ENCODE results near the gene C12orf42.

Gene C12orf42

GRCh38 chr12:103369929-103370328, 125.8 kb downstream of the C12orf42 start:
- Histone ChIP-seq H3K4me3 (ENCODE audit: low read depth, low read length) (no peak overlapping the region), H3K36me3 (ENCODE audit: control insufficient read depth, insufficient read depth, low read length) (no peaks in the 10 kb centered on the region), H3K9me3 (ENCODE audit: control insufficient read depth, insufficient read depth, low read length) (no peaks in the 10 kb centered on the region), H3K4me1 (ENCODE audit: control insufficient read depth, insufficient read depth, low read length) (no peaks in the 10 kb centered on the region), H3K9ac (ENCODE audit: low read depth, low read length) (no peak overlapping the region), H3K27me3 (ENCODE audit: control insufficient read depth, insufficient read depth, low read length) (no peaks in the 10 kb centered on the region)

GRCh38 chr12:103368167-103368566, 127.6 kb downstream of the C12orf42 start:
- H3K36me3 ChIP-seq (ENCODE audit: control insufficient read depth, insufficient read depth, low read length): no peaks in the 10 kb centered on the region
- no peaks in the 10 kb centered on the region for H3K27me3 ChIP-seq (ENCODE audit: control insufficient read depth, insufficient read depth, low read length)
- no peaks in the 10 kb centered on the region for H3K4me1 ChIP-seq (ENCODE audit: control insufficient read depth, insufficient read depth, low read length)
- H3K9ac ChIP-seq (ENCODE audit: low read depth, low read length): no peak overlapping the region
- no peaks in the 10 kb centered on the region for H3K9me3 ChIP-seq (ENCODE audit: control insufficient read depth, insufficient read depth, low read length)
- H3K4me3 ChIP-seq (ENCODE audit: low read depth, low read length): no peak overlapping the region

GRCh38 chr12:103354403-103354802, 141.4 kb downstream of the C12orf42 start:
- Histone ChIP-seq H3K27me3 (ENCODE audit: control insufficient read depth, insufficient read depth, low read length) (no peaks in the 10 kb centered on the region), H3K36me3 (ENCODE audit: control insufficient read depth, insufficient read depth, low read length) (no peaks in the 10 kb centered on the region), H3K9me3 (ENCODE audit: control insufficient read depth, insufficient read depth, low read length) (no peaks in the 10 kb centered on the region), H3K9ac (ENCODE audit: low read depth, low read length) (no peak overlapping the region), H3K4me1 (ENCODE audit: control insufficient read depth, insufficient read depth, low read length) (no peaks in the 10 kb centered on the region), H3K4me3 (ENCODE audit: low read depth, low read length) (no peak overlapping the region)

GRCh38 chr12:103353913-103354312, 141.9 kb downstream of the C12orf42 start:
- Histone ChIP-seq H3K4me3 (ENCODE audit: low read depth, low read length) (no peak overlapping the region), H3K36me3 (ENCODE audit: control insufficient read depth, insufficient read depth, low read length) (no peaks in the 10 kb centered on the region), H3K9me3 (ENCODE audit: control insufficient read depth, insufficient read depth, low read length) (no peaks in the 10 kb centered on the region), H3K4me1 (ENCODE audit: control insufficient read depth, insufficient read depth, low read length) (no peaks in the 10 kb centered on the region), H3K27me3 (ENCODE audit: control insufficient read depth, insufficient read depth, low read length) (no peaks in the 10 kb centered on the region), H3K9ac (ENCODE audit: low read depth, low read length) (no peak overlapping the region)

GRCh38 chr12:103350116-103350515, 145.7 kb downstream of the C12orf42 start:
- Histone ChIP-seq H3K4me1 (ENCODE audit: control insufficient read depth, insufficient read depth, low read length) (no peaks in the 10 kb centered on the region), H3K27me3 (ENCODE audit: control insufficient read depth, insufficient read depth, low read length) (no peaks in the 10 kb centered on the region), H3K4me3 (ENCODE audit: low read depth, low read length) (no peak overlapping the region), H3K9ac (ENCODE audit: low read depth, low read length) (no peak overlapping the region), H3K9me3 (ENCODE audit: control insufficient read depth, insufficient read depth, low read length) (no peaks in the 10 kb centered on the region), H3K36me3 (ENCODE audit: control insufficient read depth, insufficient read depth, low read length) (no peaks in the 10 kb centered on the region)

DNA sequence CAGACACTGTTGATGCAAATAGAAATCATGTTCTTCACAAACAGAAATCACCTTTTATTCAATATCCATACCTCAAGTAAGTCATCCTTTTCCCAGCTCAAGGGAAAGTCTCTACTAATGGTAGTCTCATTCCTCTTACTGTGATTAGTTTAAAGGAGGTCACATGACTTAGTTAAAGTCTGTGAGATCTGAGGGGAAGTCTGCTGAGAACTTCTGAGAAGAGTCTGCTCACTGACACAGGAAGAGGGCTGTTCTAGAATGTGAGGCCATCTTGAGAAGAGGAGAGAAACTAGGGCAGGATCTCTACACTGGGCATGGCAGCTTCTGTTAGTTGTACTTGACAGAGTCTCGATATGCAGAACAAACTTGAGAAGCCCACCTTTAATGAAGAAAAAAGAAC, 146.8 kb downstream of the C12orf42 start:
- H3K4me1 ChIP-seq (ENCODE audit: control insufficient read depth, insufficient read depth, low read length): no peaks in the 10 kb centered on the region
- no peaks in the 10 kb centered on the region for H3K9me3 ChIP-seq (ENCODE audit: control insufficient read depth, insufficient read depth, low read length)
- H3K36me3 ChIP-seq (ENCODE audit: control insufficient read depth, insufficient read depth, low read length): no peaks in the 10 kb centered on the region
- H3K9ac ChIP-seq (ENCODE audit: low read depth, low read length): no peak overlapping the region
- no peak overlapping the region for H3K4me3 ChIP-seq (ENCODE audit: low read depth, low read length)
- H3K27me3 ChIP-seq (ENCODE audit: control insufficient read depth, insufficient read depth, low read length): no peaks in the 10 kb centered on the region

DNA sequence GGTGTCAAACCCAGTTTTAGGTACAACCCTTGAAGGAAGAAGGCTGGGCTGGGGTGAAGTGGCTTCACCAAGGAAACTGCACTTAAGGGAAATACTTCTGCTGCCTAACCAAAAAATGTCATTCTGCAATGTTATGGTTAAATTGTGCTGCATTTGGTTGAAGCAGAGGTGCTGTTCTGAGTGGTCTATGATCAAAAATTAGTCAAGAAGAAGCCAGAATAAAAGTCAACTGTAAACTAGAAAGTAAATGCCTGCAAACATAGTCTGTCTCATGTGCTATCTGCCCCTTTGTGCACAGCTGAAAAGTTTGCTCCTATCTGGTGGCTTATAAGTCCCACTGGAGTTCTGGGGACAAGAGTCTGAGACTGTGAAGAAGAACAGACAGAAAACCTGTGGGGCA, 158.8 kb downstream of the C12orf42 start:
- Histone ChIP-seq H3K36me3 (ENCODE audit: control insufficient read depth, insufficient read depth, low read length) (no peaks in the 10 kb centered on the region), H3K27me3 (ENCODE audit: control insufficient read depth, insufficient read depth, low read length) (no peaks in the 10 kb centered on the region), H3K4me3 (ENCODE audit: low read depth, low read length) (no peak overlapping the region), H3K4me1 (ENCODE audit: control insufficient read depth, insufficient read depth, low read length) (no peaks in the 10 kb centered on the region), H3K9me3 (ENCODE audit: control insufficient read depth, insufficient read depth, low read length) (no peaks in the 10 kb centered on the region), H3K9ac (ENCODE audit: low read depth, low read length) (no peak overlapping the region)

DNA sequence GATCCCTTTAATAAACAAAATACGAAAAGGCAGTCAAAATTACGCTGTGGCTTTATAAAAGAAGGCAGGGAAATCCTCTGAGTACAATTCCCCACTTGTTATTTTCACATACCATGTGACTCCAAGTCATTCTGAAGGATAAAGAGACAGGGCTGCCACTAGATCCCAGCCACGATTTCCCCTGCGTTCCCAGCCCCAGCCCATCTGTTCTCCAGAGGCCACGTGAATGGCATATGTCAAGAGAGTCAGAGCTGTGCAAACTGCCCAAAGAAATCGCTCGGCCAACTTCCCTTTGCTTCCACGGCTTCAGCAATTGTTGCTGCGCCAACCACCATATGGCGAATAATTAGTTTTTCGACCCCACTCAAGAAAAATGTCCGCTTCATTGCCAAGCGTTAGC, 161.3 kb downstream of the C12orf42 start:
- Histone ChIP-seq H3K4me3 (ENCODE audit: low read depth, low read length) (no peak overlapping the region), H3K27me3 (ENCODE audit: control insufficient read depth, insufficient read depth, low read length) (no peaks in the 10 kb centered on the region), H3K9ac (ENCODE audit: low read depth, low read length) (no peak overlapping the region), H3K36me3 (ENCODE audit: control insufficient read depth, insufficient read depth, low read length) (no peaks in the 10 kb centered on the region), H3K4me1 (ENCODE audit: control insufficient read depth, insufficient read depth, low read length) (no peaks in the 10 kb centered on the region), H3K9me3 (ENCODE audit: control insufficient read depth, insufficient read depth, low read length) (no peaks in the 10 kb centered on the region)

GRCh38 chr12:103333676-103334075, 162.1 kb downstream of the C12orf42 start:
- H3K4me3 ChIP-seq (ENCODE audit: low read depth, low read length): no peak overlapping the region
- H3K9ac ChIP-seq (ENCODE audit: low read depth, low read length): no peak overlapping the region
- H3K27me3 ChIP-seq (ENCODE audit: control insufficient read depth, insufficient read depth, low read length): no peaks in the 10 kb centered on the region
- no peaks in the 10 kb centered on the region for H3K36me3 ChIP-seq (ENCODE audit: control insufficient read depth, insufficient read depth, low read length)
- no peaks in the 10 kb centered on the region for H3K9me3 ChIP-seq (ENCODE audit: control insufficient read depth, insufficient read depth, low read length)
- H3K4me1 ChIP-seq (ENCODE audit: control insufficient read depth, insufficient read depth, low read length): no peaks in the 10 kb centered on the region

- H3K9ac ChIP-seq (ENCODE audit: low read depth, low read length): no peak overlapping the region
Observed at GRCh38 chr12:103331643-103332042, 164.1 kb downstream of the C12orf42 start.

DNA sequence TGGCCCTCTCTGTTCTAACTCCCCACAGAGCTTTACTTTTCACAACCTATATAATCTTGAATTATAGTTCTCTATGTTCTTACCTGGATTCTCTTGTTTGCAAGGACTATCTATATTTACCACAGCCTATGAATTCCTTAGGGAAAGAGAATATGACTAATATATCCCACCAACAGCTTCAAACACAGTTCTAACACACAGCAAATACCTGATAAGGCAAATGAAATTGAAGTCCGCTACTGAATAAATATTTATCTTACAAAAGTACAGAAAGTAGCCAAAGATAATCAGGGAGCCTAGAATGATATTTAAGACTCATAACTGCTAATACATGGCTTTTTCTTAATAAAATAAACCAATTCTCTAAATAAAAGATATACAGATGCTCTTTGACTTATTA, 165.1 kb downstream of the C12orf42 start:
- H3K27me3 ChIP-seq (ENCODE audit: control insufficient read depth, insufficient read depth, low read length): no peaks in the 10 kb centered on the region
- no peaks in the 10 kb centered on the region for H3K4me1 ChIP-seq (ENCODE audit: control insufficient read depth, insufficient read depth, low read length)
- H3K9me3 ChIP-seq (ENCODE audit: control insufficient read depth, insufficient read depth, low read length): no peaks in the 10 kb centered on the region
- no peak overlapping the region for H3K4me3 ChIP-seq (ENCODE audit: low read depth, low read length)
- H3K36me3 ChIP-seq (ENCODE audit: control insufficient read depth, insufficient read depth, low read length): no peaks in the 10 kb centered on the region
- no peak overlapping the region for H3K9ac ChIP-seq (ENCODE audit: low read depth, low read length)

More at GRCh38 chr12:103331643-103332042, 164.1 kb downstream of the C12orf42 start:
- no peaks in the 10 kb centered on the region for H3K9me3 ChIP-seq (ENCODE audit: control insufficient read depth, insufficient read depth, low read length)
- no peaks in the 10 kb centered on the region for H3K27me3 ChIP-seq (ENCODE audit: control insufficient read depth, insufficient read depth, low read length)
- no peak overlapping the region for H3K4me3 ChIP-seq (ENCODE audit: low read depth, low read length)
- no peaks in the 10 kb centered on the region for H3K4me1 ChIP-seq (ENCODE audit: control insufficient read depth, insufficient read depth, low read length)
- H3K36me3 ChIP-seq (ENCODE audit: control insufficient read depth, insufficient read depth, low read length): no peaks in the 10 kb centered on the region

DNA sequence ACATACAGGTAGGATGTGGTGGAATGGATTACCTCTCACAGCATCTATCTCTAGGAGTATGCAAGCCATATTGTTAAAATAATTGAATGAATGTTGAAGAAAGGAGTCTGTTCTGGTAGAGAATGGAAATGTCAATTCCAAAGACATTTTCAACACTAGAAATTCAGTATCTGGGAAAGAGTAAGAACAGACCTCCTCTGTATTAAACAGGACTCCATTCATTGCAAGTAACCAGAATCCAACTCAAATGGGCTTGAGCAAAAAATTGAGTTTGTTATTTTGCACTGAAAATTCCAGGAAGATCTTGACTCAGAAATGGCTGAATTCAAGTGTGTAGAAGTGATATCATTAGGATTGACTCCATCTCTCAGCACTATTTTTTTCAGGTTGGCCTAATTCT, 168.1 kb downstream of the C12orf42 start:
- no peaks in the 10 kb centered on the region for H3K27me3 ChIP-seq (ENCODE audit: control insufficient read depth, insufficient read depth, low read length)
- no peaks in the 10 kb centered on the region for H3K9me3 ChIP-seq (ENCODE audit: control insufficient read depth, insufficient read depth, low read length)
- H3K9ac ChIP-seq (ENCODE audit: low read depth, low read length): no peak overlapping the region
- no peaks in the 10 kb centered on the region for H3K36me3 ChIP-seq (ENCODE audit: control insufficient read depth, insufficient read depth, low read length)
- no peak overlapping the region for H3K4me3 ChIP-seq (ENCODE audit: low read depth, low read length)
- no peaks in the 10 kb centered on the region for H3K4me1 ChIP-seq (ENCODE audit: control insufficient read depth, insufficient read depth, low read length)

GRCh38 chr12:103326190-103326589, 169.6 kb downstream of the C12orf42 start:
- Histone ChIP-seq H3K27me3 (ENCODE audit: control insufficient read depth, insufficient read depth, low read length) (no peaks in the 10 kb centered on the region), H3K4me3 (ENCODE audit: low read depth, low read length) (no peak overlapping the region), H3K36me3 (ENCODE audit: control insufficient read depth, insufficient read depth, low read length) (no peaks in the 10 kb centered on the region)

More at GRCh38 chr12:103326190-103326589, 169.6 kb downstream of the C12orf42 start:
- Histone ChIP-seq H3K4me1 (ENCODE audit: control insufficient read depth, insufficient read depth, low read length) (no peaks in the 10 kb centered on the region), H3K9me3 (ENCODE audit: control insufficient read depth, insufficient read depth, low read length) (no peaks in the 10 kb centered on the region), H3K9ac (ENCODE audit: low read depth, low read length) (no peak overlapping the region)
